Endothelial cell (in vitro differentiated cells): ENCODE data around the gene CA11. TPM values are rescaled to one million over a fixed set of nuclear protein-coding genes. Genes with fewer than 3 reads are reported as not detected.
"Not testable (repeated sequence)": the region's sequence is repeated elsewhere in the genome, so short reads cannot be mapped to it uniquely, and the experiment has no call there.

Experiments
- DNase-seq: peaks from one replicate; pipeline ENCODE4 v3.0.0; 2021; ENCODE audit warnings: low spot score
- H3K27ac Mint-ChIP-seq: one replicate; pipeline ENCODE4 v1.8.0; 2021; ENCODE audit warnings: mixed read lengths, inconsistent platforms; ENCODE audit not compliant: unreplicated experiment
- H3K27me3 Mint-ChIP-seq: one replicate; pipeline ENCODE4 v1.8.0; 2021; ENCODE audit warnings: mild to moderate bottlenecking, moderate library complexity, mixed read lengths, inconsistent platforms; ENCODE audit not compliant: unreplicated experiment
- H3K36me3 Mint-ChIP-seq: one replicate; pipeline ENCODE4 v1.8.0; 2021; ENCODE audit warnings: mild to moderate bottlenecking, low read depth, mixed read lengths, inconsistent platforms; ENCODE audit not compliant: unreplicated experiment
- H3K4me1 Mint-ChIP-seq: one replicate; pipeline ENCODE4 v1.8.0; 2021; ENCODE audit warnings: mild to moderate bottlenecking, mixed read lengths, inconsistent platforms; ENCODE audit not compliant: unreplicated experiment
- H3K4me3 Mint-ChIP-seq: one replicate; pipeline ENCODE4 v1.8.0; 2021; ENCODE audit warnings: mild to moderate bottlenecking, mixed read lengths, inconsistent platforms; ENCODE audit not compliant: unreplicated experiment
- H3K9me3 Mint-ChIP-seq: one replicate; pipeline ENCODE4 v1.8.0; 2021; ENCODE audit warnings: mixed read lengths, inconsistent platforms; ENCODE audit not compliant: unreplicated experiment
- total RNA-seq: library from RNA; stranded (reverse); fragmentation: NEBNext Ultra II Directional; extraction: Animal tissue kit (Norgen Biotek cat#: 25700); gene quantifications from one replicate; pipeline ENCODE4 v1.2.1, GENCODE V29; 2021; ENCODE audit not compliant: unreplicated experiment
- TF ChIP-seq, protein P1 (sequence below): fragments of 200-600 bp; sonication (generic); IDR thresholded peaks from one replicate; pipeline ENCODE4 v1.5.0; 2021; ENCODE audit warnings: antibody characterized with exemption; ENCODE audit not compliant: unreplicated experiment

Gene CA11
- total RNA-seq, 1 donor from 2014 or later, result 11.9 TPM

DNA sequence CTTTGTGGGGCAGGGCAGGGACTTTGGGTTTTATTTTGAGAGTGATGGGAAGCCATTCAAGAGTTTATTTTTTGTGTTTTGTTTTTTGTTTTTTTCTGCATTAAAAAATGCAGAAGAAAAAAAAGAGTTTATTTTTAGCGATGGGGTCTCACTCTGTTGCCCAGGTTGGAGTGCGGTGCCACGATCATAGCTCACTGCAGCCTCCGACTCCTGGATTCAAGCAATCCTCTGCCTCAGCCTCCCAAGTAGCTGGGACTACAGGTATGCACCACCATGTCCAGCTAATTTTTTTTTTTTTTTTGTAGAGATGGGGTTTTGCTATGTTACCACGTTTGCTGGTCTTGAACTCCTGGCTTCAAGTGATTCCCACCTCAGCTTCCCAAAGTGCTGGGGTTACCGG lies 12.5 kb upstream of the CA11 start:
- Mint-ChIP-seq H3K9me3 (no peaks in the 10 kb centered on the region), H3K27me3 (peaks cover 5% of the 10 kb centered on the region), H3K4me3 (no peak overlapping the region), H3K27ac (no peak overlapping the region), H3K4me1 (peaks cover 5% of the 10 kb centered on the region), H3K36me3 (no peaks in the 10 kb centered on the region)
- TF ChIP-seq, protein P1, sequence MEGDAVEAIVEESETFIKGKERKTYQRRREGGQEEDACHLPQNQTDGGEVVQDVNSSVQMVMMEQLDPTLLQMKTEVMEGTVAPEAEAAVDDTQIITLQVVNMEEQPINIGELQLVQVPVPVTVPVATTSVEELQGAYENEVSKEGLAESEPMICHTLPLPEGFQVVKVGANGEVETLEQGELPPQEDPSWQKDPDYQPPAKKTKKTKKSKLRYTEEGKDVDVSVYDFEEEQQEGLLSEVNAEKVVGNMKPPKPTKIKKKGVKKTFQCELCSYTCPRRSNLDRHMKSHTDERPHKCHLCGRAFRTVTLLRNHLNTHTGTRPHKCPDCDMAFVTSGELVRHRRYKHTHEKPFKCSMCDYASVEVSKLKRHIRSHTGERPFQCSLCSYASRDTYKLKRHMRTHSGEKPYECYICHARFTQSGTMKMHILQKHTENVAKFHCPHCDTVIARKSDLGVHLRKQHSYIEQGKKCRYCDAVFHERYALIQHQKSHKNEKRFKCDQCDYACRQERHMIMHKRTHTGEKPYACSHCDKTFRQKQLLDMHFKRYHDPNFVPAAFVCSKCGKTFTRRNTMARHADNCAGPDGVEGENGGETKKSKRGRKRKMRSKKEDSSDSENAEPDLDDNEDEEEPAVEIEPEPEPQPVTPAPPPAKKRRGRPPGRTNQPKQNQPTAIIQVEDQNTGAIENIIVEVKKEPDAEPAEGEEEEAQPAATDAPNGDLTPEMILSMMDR, result no peak
- DNase-seq, result no peak

DNA sequence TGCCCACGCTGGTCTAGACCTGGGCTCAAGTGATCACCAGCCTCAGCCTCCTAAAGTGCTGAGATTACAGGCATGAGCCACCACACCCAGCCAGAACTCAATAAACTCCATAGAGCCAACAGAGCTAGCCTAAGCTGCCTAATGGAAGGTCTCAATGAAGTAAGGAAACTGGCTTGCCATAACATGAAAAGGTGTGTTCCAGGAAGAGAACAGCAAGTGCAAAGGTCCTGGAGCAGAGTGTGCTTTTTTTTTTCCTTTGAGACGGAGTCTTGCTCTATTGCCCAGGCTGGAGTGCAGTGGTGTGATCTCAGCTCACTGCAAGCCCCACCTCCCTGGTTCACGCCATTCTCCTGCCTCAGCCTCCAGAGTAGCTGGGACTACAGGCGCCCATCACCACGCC lies 11.8 kb upstream of the CA11 start:
- not testable (repeated sequence) for H3K9me3 Mint-ChIP-seq, DNase-seq, H3K4me3 Mint-ChIP-seq, H3K27ac Mint-ChIP-seq, H3K36me3 Mint-ChIP-seq, H3K4me1 Mint-ChIP-seq, H3K27me3 Mint-ChIP-seq

DNA sequence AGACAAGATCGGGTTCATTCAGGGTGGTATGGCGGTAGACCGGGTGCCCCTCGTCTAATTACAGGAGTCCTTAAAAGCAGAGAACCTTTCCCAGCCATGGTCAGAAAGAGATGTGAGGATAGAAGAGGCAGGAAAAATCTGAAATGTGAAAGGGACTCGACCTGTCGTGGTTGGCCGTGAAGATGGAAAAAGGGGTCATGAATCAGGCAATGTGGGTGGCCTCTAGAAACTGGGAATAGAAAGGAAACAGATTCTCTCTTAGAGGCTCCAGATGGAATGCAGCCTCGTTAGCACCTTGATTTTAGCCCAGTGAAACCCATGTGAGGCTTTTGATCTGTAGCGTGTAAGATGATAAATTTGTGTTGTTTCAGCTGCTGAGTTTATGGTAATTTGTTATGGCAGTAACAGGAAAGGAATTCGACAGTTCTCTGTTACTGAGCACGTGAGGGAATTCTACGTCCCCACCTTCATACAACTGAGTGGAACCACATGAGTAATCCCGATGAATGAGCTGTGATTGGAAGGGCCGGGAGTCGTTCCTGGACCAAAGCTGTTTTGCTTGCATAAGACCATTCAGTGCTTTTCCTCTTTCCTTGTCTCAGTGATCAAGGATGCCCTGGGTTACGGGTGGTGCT lies 11.0 kb upstream of the CA11 start:
- Mint-ChIP-seq H3K36me3 (no peaks in the 10 kb centered on the region), H3K9me3 (no peaks in the 10 kb centered on the region), H3K4me1 (peaks cover 5% of the 10 kb centered on the region), H3K27ac (no peak overlapping the region), H3K4me3 (no peak overlapping the region), H3K27me3 (peaks cover 2% of the 10 kb centered on the region)
- TF ChIP-seq, protein P1, result no peak
- DNase-seq, result no peak

DNA sequence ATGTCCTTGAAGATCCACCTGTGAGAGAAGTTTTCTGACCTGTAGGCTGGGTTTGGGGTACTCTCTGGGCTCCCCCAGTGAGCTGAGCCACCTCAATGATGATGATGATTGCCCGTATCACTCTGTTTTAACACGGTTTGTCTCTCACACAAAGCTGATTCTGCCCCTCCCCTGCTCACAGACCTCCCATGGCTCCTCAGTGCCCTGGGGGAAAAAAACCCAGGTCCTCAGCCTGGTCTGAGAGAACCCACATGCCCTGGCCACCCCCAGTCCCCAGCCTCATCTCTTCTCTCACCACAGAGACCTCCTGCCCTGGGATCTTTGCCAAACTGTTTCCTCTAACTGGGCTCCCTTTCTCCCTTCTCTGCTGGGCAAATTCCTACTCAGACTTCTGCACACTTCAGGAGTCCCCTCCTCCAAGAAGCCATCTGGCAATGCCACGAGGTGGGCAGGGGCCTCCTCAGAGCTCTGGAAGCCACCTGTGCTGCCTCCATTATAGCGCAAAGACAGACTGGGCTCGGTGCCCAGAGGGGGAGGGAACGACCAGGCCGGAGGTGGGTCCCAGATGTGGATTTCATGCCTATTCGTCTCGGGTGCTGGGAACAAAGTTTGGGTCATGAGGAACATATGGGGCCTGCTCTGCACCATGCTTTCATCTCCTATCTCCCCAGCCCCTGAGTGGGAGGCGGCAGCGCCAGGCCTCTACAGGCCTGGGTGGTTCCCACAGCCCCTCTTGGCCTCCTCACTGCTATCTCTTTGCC lies 8.5 kb upstream of the CA11 start:
- Mint-ChIP-seq H3K9me3 (no peaks in the 10 kb centered on the region), H3K4me1 (peaks cover 5% of the 10 kb centered on the region), H3K27me3 (peaks cover 2% of the 10 kb centered on the region), H3K4me3 (no peak overlapping the region), H3K36me3 (no peaks in the 10 kb centered on the region), H3K27ac (no peak overlapping the region)
- TF ChIP-seq, protein P1, result no peak
- DNase-seq, result no peak

DNA sequence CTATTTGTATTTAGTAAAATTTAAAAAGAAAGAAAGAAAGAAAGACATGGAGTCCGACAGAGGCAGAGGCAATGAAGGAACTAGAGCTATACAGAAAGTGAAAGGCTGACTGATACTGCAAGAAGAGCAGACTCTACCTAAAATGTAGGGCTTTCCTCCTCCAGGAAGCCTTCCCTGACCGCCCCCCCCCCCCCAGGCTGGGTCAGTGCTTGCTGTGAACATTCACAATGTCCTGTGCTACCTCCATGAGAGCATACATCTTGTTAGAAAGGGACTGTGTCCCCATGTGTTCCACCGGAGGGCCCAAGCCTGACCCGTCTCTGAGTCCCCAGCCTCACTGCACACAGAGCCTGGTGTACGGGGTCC lies 5.7 kb upstream of the CA11 start:
- no peaks in the 10 kb centered on the region for H3K9me3 Mint-ChIP-seq
- TF ChIP-seq, protein P1, result no peak
- peaks cover 4% of the 10 kb centered on the region for H3K4me1 Mint-ChIP-seq
- H3K27ac Mint-ChIP-seq, result no peak overlapping the region
- no peak overlapping the region for H3K4me3 Mint-ChIP-seq
- no peaks in the 10 kb centered on the region for H3K36me3 Mint-ChIP-seq
- no peak for DNase-seq
- peaks cover 2% of the 10 kb centered on the region for H3K27me3 Mint-ChIP-seq
